Osteoblast (primary cell): ENCODE results near the gene RNU2-63P. TPM values are rescaled to one million over a fixed set of nuclear protein-coding genes. Genes with fewer than 3 reads are reported as not detected.

ENCODE experiments used
- DNase-seq: peaks from one replicate; pipeline ENCODE4 v3.0.0; 2011; ENCODE audit warnings: low spot score, mixed read lengths; ENCODE audit not compliant: insufficient read length; ENCODE audit errors: missing footprints
- H2AFZ ChIP-seq: 2 replicates; pipeline ENCODE4 v1.6.0; 2011; ENCODE audit warnings: mild to moderate bottlenecking, low read length
- H3K27ac ChIP-seq: 2 replicates; pipeline ENCODE4 v1.5.1; 2011; ENCODE audit warnings: mild to moderate bottlenecking, low read depth, low read length, moderate library complexity
- H3K27me3 ChIP-seq: 2 replicates; pipeline ENCODE4 v1.6.0; 2012; ENCODE audit warnings: mild to moderate bottlenecking, control low read depth, inconsistent platforms, low read length, moderate library complexity; ENCODE audit not compliant: insufficient read depth
- H3K36me3 ChIP-seq: 2 replicates; pipeline ENCODE4 v1.5.1; 2011; ENCODE audit warnings: mild to moderate bottlenecking, low read length, control low read depth, moderate library complexity; ENCODE audit not compliant: insufficient read depth
- H3K4me1 ChIP-seq: 2 replicates; pipeline ENCODE4 v1.5.1; 2011; ENCODE audit warnings: mild to moderate bottlenecking, low read length, control low read depth, moderate library complexity; ENCODE audit not compliant: insufficient read depth
- H3K4me2 ChIP-seq: 2 replicates; pipeline ENCODE4 v1.6.0; 2011; ENCODE audit warnings: mild to moderate bottlenecking, low read length; ENCODE audit not compliant: insufficient read depth
- H3K4me3 ChIP-seq: fragments of 200-600 bp; sonication (generic); 3 replicates; pipeline ENCODE4 v1.5.1; 2012; ENCODE audit warnings: mild to moderate bottlenecking, low read length, inconsistent platforms; ENCODE audit not compliant: insufficient read depth
- H3K79me2 ChIP-seq: 2 replicates; pipeline ENCODE4 v1.6.0; 2012; ENCODE audit warnings: mild to moderate bottlenecking, low read length, control low read depth, inconsistent platforms; ENCODE audit not compliant: insufficient read depth
- H3K9me3 ChIP-seq: 2 replicates; pipeline ENCODE4 v1.5.1; 2011; ENCODE audit warnings: low read depth, low read length, control low read depth
- H4K20me1 ChIP-seq: 2 replicates; pipeline ENCODE4 v1.6.0; 2012; ENCODE audit warnings: mild to moderate bottlenecking, low read length, control low read depth; ENCODE audit not compliant: insufficient read depth
- total RNA-seq: library from RNA; depleted of rRNA; stranded (reverse); fragments of >200 nt; gene quantifications from 2 replicates; pipeline ENCODE4 v1.2.3, GENCODE V29; 2012
- TF ChIP-seq, protein P1 (sequence below): IDR thresholded peaks from 2 replicates; pipeline ENCODE4 v1.5.1; 2011; ENCODE audit warnings: mild to moderate bottlenecking, low read depth, low read length, moderate library complexity; ENCODE audit errors: extremely low read depth

Gene RNU2-63P
- total RNA-seq, 1 donor: not detected

DNA sequence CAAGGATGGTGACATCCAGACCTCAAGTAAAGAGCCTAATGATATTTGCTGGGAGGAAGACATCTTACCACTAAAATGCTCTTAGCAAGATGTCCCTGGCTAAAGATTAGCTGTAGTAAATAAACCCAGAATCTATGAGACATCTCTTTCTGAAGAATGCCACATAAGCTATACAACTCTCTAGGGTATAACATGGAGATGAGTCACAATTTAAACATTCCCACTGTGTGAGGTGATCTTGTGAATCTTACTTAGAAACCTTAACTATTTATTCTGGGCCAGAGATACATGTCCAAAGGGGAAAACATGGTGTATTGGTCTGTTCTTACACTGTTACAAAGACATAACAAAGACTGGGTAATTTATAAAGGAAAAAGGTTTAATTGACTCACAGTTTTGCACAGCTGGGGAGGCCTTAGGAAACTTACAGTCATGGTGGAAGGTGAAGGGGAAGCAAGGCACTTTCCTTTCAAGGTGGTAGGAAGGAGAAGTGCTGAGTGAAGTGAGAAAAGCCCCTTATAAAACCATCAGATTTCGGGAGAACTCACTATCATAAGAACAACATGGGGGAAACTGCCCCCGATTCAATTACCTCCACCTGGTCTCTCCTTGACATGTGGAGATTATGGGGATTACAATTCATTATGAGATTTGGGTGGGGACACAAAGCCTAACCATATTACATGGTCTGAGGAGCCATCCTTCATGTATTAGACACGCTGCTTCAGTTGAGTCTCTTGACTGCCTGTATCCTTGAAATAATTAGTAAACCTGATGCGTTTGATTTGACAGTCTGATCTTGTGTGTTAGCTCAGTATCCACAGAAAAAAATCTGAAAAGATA is 22.1 kb upstream of the RNU2-63P start:
- TF ChIP-seq, protein P1, sequence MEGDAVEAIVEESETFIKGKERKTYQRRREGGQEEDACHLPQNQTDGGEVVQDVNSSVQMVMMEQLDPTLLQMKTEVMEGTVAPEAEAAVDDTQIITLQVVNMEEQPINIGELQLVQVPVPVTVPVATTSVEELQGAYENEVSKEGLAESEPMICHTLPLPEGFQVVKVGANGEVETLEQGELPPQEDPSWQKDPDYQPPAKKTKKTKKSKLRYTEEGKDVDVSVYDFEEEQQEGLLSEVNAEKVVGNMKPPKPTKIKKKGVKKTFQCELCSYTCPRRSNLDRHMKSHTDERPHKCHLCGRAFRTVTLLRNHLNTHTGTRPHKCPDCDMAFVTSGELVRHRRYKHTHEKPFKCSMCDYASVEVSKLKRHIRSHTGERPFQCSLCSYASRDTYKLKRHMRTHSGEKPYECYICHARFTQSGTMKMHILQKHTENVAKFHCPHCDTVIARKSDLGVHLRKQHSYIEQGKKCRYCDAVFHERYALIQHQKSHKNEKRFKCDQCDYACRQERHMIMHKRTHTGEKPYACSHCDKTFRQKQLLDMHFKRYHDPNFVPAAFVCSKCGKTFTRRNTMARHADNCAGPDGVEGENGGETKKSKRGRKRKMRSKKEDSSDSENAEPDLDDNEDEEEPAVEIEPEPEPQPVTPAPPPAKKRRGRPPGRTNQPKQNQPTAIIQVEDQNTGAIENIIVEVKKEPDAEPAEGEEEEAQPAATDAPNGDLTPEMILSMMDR: no peak
- no peak overlapping the region for H2AFZ ChIP-seq
- H3K4me2 ChIP-seq: peak overlapping the region; percentile 49
- no peaks in the 10 kb centered on the region for H3K9me3 ChIP-seq
- H4K20me1 ChIP-seq: peaks cover 12% of the 10 kb centered on the region
- H3K27ac ChIP-seq: peak overlapping the region; percentile 83
- no peak overlapping the region for H3K4me3 ChIP-seq
- peaks cover 22% of the 10 kb centered on the region for H3K4me1 ChIP-seq
- H3K27me3 ChIP-seq: no peaks in the 10 kb centered on the region
- peak; percentile 76 for DNase-seq
- peaks cover 33% of the 10 kb centered on the region for H3K79me2 ChIP-seq
- H3K36me3 ChIP-seq: peaks cover 18% of the 10 kb centered on the region

DNA sequence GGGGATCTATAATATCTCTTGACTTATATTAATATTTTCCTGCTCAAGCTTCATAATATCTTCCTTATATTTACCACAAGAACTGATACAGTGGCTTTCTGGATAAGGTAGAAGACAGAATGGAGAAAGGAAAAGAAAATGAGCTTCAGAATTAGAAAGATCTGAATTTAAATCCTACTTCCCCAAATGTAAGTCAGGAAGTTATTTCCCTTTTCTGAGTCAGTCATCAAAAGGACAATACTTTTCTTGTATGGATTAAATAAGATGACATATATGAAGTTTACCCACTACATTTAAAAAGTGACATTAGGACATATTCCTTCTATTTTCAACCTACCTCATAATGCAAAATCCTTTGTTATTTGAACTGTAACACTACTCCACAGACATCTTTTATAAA is 20.3 kb upstream of the RNU2-63P start:
- Histone ChIP-seq H3K9me3 (no peaks in the 10 kb centered on the region), H3K79me2 (peaks cover 24% of the 10 kb centered on the region), H2AFZ (no peak overlapping the region), H3K27me3 (no peaks in the 10 kb centered on the region), H4K20me1 (peaks cover 4% of the 10 kb centered on the region), H3K4me3 (no peak overlapping the region), H3K36me3 (peaks cover 27% of the 10 kb centered on the region), H3K4me1 (peaks cover 22% of the 10 kb centered on the region), H3K27ac (no peak overlapping the region), H3K4me2 (no peak overlapping the region)
- no peak for DNase-seq
- TF ChIP-seq, protein P1: no peak

DNA sequence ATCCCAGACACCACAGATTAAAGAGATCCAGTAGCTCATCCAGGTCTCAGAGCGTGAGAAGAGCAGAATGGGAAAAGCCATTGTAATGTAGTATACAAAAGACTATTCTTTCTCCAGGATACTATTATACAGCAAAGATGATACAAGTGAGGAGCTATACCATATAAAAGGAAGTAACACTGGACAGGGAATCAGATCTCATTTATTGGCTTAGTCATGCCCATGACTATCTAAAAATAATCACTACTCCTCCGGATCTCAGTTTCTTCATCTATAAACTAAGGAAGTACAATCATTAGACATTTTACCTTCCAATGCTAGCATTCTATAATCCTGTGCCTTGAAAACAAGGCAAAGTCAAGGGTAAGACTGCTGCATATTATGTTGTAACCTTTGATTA is 19.8 kb upstream of the RNU2-63P start:
- Histone ChIP-seq H3K36me3 (peaks cover 26% of the 10 kb centered on the region), H3K4me2 (no peak overlapping the region), H3K4me3 (no peak overlapping the region), H3K79me2 (peaks cover 20% of the 10 kb centered on the region), H3K4me1 (peaks cover 22% of the 10 kb centered on the region), H4K20me1 (peaks cover 4% of the 10 kb centered on the region), H3K27ac (no peak overlapping the region), H3K9me3 (no peaks in the 10 kb centered on the region), H3K27me3 (no peaks in the 10 kb centered on the region), H2AFZ (no peak overlapping the region)
- no peak for DNase-seq
- TF ChIP-seq, protein P1: no peak

DNA sequence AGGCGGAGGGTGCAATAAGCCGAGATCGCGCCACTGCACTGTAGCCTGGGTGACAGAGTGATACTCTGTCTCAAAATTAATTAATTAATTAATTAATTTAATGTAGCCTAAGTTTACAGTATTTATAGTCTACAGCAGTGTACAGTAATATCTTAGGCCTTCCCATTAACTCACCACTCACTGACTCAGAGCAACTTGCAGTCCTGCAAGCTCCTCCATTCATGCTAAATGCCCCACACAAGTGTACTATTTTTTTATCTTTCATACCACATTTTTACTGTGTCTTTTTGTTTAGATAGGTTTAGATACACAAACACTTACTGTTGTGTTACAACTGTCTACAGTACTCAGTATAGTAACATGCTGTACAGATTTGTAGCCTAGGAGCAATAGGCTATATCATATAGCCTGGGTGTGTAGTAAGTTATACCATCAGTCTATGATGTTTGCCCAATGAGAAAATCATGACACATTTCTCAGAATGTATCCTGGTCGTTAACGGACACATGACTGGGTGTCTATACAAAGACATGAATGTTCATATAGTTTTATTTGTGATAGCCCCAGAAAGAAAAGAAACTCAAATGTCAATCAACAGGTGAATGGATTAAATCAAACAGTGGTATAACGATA is 15.8 kb upstream of the RNU2-63P start:
- Histone ChIP-seq H3K79me2 (peaks cover 9% of the 10 kb centered on the region), H4K20me1 (peaks cover 5% of the 10 kb centered on the region), H3K4me2 (no peak overlapping the region), H3K27ac (no peak overlapping the region), H3K9me3 (no peaks in the 10 kb centered on the region), H3K4me1 (peaks cover 5% of the 10 kb centered on the region), H3K27me3 (no peaks in the 10 kb centered on the region), H2AFZ (no peak overlapping the region), H3K36me3 (peaks cover 58% of the 10 kb centered on the region), H3K4me3 (no peak overlapping the region)
- TF ChIP-seq, protein P1: no peak
- DNase-seq: no peak
